DMS114 treated with DMSO at 0.1 percent for 48 hours (cell line): ENCODE data around the gene TRIM17.

Experiments used
- DNase-seq: peaks from one replicate; lab custom pipeline; 2025; ENCODE audit not compliant: unreplicated experiment; lab: John Stamatoyannopoulos, UW

Gene TRIM17

GRCh38 chr1:228358039-228358763 is 58.5 kb downstream of the TRIM17 start:
- DNase-seq, result no peak
